SHP77 treated with DMSO at 0.1 percent for 48 hours (cell line): ENCODE data around the gene CD244.
"Not testable (repeated sequence)": the region's sequence is repeated elsewhere in the genome, so short reads cannot be mapped to it uniquely, and the experiment has no call there.

Experiments
- DNase-seq: peaks from one replicate; lab custom pipeline; 2025; lab: John Stamatoyannopoulos, UW

Gene CD244, protein sequence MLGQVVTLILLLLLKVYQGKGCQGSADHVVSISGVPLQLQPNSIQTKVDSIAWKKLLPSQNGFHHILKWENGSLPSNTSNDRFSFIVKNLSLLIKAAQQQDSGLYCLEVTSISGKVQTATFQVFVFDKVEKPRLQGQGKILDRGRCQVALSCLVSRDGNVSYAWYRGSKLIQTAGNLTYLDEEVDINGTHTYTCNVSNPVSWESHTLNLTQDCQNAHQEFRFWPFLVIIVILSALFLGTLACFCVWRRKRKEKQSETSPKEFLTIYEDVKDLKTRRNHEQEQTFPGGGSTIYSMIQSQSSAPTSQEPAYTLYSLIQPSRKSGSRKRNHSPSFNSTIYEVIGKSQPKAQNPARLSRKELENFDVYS

DNA sequence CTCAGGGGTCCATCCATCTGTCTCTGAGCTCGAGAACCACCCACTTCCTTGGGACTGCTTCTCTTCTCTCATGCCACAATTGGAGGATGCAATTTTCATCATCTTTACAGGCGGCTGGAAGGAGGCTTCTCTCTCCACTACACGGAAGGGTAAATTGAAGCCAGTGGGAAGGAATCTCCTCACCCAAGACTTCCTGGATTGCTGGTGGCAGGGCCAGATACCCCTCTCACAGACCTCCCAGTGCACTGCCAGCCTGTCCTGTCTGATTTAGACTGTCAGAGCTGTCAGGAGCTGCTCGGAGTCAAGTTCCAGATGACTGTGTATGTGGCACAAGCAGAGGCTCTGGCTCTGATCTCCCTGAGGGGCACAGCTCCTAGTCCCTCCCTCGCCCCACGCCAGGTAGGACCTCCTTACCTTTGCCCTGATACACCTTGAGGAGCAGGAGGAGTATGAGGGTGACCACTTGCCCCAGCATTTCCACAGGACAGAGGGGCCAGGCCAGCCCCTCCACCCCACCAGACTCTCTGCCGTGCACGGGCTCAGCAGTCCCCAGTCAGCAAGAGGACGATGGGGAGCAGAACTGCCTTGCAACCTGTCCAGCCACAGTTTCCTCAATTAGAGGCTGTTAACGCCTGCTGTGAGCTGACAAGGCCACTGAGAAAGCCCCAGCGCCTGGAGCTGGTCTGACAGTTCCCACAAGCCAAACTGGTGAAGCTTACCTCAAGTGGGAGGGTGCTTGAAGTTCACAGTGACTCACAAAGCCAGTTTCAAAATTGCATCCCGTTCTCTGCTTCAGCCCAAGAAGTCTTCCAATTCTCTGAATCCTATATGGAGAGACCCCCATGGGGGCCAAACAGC is at the start of gene CD244:
TSS of gene CD244 (minus strand) at position 685 of the 858 bp plus-strand sequence. CDS start at position 475, 210 bp downstream.
- DNase-seq = no peak

DNA sequence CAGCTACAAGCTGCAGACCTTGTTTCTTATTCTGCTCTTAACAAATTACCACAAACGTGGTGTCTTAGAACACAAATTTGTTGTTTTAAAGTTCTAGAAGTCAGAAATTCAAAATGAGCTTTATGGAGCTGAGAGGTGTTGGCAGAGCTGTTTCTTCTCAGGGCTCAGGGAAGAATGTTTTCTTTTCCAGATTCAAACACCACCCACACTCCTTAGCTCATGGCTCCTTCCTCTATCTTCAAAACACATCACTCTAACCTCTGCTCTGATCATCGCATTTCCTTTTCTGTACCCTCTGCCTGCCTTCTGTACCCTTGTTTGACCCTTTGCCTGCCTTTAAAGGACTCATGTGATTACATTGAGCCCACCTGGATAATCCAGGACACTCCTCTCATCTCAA is 49.2 kb upstream of the CD244 start:
- DNase-seq = no peak

DNA sequence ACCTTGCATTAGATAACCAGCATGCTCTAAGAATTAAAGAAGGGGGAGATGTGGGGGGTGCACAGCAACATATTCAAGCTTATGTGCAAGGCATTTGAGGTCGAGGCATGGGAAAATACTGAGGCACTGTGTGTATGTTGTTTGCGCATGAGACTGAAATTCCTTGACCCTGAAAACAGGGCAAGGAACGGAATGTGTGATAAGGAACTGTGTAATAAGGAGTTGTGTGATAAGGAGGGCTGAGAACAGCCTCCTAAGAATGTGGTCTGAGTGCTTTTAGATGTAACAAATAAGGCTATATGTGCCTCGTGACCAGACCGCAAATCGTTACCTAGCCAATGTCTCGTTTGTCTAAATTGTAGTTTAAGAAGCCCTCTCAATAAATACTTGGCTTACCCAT is 48.8 kb upstream of the CD244 start:
- DNase-seq = no peak

DNA sequence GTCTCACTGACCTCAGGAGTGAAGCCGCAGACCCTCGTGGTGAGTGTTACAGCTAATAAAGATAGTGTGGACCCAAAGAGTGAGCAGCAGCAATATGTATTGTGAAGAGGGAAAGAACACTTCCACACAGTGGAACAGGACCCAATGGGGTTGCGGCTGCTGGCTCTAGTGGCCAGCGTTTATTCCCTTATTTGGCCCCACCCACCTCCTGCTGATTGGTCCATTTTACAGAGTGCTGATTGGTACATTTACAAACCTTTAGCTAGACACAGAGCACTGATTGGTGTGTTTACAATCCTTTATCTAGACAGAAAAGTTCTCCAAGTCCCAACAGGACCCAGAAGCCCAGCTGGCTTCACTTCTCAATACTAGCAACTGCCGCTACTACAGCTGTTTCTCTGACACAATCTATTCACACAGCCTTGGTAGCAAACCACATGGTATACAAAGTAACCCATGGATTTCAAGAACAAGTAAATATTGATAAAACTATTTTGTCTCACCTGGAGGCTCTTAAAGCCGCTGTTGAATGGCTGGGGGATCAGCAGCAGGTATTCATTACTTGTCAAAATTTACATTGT is 47.6 kb upstream of the CD244 start:
- no peak for DNase-seq

DNA sequence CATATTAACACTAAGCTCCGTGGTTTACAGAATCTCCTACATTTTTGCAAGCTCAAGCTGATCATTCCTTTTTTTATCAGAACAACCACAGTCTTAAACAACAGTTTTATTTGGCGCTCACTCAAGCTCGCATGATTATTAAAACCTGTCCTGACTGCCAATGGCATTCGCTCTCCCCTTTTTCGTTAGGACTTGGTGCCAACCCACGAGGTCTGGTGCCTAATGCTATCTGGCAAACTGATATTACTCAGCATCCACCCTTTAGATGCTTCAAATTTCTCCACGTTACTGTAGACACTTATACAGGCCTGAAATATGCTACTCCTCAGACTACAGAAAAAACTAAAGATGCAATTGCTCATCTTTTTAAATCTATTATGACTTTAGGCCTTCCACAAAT is 45.3 kb upstream of the CD244 start:
- DNase-seq = no peak

DNA sequence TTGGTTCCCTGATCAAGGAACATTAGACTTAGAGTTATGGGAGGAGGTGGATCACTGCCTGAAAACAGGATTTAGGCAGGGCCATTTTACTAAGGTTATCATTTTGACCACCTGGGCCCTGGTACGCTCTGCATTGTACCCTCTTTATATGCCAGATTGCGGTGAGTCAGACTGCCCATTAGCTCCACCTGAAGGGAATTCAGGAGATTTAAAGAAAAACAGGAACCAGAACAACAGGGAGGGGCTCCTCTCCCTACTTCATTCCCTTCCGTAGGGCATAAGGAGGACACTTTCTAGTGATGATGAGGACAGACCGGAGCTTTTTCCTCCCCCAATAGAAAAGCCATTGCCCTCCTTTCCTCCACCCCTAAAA is 42.9 kb upstream of the CD244 start:
- DNase-seq = no peak

DNA sequence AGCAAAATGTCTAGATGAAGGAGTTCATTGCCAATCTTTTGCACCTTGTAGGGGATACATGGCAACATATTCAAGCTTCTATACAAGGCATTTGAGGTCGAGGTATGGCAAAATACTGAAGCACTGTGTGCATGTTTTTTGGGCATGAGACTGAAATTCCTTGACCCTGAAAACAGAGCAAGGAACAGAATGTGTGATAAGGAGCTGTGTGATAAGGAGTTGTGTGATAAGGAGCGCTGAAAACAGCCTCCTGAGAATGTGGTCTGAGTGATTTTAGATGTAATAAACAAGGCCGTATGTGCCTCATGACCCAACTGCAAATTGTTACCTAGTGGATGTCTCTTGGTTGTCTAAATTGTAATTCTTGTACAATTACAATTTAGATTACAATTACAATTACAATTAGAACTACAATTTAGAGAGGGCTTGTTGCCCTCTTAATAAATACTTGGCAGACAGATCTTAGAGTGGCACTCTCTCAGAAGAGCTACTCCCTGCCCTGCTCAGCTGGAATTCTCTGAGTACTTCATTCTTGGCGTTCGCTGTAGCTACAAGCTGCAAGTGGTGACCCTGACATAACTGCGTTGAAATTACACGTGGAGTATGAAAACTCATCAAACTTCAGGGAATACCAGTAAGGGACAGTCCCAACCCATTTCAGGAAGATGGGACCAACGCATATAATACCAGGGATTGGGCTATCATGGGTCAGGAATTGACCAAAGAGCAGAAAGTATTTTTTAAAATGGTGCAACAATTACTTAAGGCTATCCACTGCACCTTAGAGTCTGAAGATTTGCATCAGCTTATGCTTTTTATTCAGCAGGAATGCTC is 42.3 kb upstream of the CD244 start:
- no peak for DNase-seq

DNA sequence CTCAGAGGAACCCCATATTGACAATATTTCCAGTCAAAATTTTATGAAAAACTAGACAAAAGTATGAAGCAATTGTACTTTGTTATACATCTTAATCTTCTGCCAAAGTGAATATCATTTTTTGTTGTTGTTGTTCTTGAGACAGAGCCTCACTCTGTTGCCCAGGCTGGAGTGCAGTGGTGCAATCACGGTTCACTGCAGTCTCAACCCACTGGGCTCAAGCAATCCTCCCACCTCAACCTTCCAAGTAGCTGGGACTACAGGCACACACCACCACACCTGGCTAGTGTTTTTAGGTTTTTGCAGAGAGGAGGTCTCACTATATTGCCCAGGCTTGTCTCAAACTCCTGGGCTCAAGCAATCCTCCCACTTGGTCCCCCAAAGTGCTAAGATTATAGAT is 39.6 kb upstream of the CD244 start:
- not testable (repeated sequence) for DNase-seq

DNA sequence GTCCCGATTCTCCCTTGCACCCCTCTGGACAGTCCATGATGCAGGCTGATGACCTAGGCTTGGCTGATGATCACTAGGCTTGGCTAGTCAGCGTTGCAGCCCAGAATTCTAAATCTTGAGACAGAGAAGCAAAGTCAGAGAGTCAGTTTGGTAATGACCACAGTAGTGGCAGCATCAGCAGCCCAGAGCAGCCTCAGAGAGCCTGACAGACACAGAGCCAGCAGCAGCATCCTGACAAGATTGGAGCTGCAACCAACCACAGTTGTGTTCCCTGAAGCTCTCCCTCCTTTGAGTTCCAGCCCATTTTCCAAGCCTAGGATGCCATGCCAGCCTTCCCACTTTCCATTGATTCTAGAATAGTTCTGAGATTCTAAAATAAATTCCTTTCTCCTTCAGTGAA is 39.1 kb upstream of the CD244 start:
- no peak for DNase-seq

DNA sequence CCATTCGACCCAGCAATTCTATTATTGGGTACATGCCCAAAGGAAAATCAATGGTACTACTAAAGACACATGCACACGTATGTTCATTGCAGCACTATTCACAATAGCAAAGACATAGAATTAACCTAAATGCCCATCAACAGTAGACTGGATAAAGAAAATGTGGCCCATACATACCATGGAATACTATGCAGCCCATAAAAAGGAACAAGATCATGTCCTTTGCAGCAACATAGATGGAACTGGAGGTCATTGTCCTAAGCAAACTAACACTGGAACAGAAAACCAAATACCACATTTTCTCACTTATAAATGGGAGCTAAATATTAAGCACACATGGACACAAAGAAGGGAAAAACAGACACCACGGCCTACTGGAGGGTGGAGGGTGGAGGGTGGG is 38.0 kb upstream of the CD244 start:
- not testable (repeated sequence) for DNase-seq

DNA sequence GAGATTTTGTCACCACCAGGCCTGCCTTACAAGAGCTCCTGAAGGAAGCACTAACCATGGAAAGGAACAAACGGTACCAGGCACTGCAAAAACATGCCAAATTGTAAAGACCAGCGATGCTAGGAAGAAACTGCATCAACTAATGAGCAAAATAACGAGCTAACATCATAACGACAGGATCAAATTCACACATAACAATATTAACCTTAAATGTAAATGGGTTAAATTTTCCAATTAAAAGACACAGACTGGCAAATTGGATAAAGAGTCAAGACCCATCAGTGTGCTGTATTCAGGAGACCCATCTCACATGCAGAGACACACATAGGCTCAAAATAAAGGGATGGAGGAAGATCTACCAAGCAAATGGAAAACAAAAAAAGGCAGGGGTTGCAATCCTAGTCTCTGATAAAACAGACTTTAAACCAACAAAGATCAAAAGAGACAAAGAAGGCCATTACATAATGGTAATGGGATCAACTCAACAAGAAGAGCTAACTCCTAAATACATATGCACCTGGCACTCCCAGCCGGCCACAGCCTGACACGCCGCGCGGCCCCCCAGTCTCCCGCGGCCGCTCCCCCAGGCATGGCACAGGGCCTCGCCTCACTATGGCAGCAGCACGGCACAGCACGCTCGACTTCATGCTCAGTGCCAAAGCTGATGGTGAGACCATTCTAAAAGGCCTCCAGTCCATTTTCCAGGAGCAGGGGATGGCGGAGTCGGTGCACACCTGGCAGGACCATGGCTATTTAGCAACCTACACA is 31.9 kb upstream of the CD244 start:
- not testable (repeated sequence) for DNase-seq

DNA sequence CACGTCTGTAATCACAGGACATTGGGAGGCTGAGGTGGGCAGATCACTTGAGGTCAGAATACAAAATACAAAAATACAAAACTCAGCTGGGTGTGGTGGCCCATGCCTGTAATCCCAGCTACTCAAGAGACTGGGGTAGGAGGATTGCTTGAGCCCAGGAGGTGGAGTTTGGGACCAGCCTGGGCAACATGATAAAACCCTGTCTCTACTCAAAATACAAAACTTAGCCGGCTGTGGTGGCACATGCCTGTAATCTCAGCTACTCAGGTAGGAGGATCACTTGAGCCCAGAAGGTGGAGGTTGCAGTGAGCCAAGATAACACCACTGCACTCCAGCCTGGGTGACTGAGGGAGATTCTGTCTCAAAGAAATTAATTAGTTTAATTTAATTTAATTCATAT is 28.8 kb upstream of the CD244 start:
- DNase-seq = no peak

DNA sequence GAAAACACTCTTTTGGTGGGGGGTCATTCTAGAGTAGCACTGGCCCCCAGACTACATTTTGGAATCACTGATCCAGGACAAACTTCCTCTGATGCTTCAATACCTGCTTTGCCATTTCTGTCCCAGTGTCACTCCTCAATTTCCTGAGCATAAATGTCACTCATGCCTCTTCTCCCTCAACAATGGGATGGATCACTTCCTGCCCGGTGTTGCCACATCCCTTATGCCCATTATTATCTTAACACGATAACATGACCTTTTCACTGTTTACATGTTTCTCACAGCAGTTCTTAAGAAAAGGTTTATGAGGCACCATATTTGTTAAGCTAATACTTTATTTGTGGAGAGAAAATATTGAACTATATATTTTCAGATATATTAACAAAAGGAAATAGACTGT is 26.2 kb upstream of the CD244 start:
- DNase-seq = peak; percentile 33

DNA sequence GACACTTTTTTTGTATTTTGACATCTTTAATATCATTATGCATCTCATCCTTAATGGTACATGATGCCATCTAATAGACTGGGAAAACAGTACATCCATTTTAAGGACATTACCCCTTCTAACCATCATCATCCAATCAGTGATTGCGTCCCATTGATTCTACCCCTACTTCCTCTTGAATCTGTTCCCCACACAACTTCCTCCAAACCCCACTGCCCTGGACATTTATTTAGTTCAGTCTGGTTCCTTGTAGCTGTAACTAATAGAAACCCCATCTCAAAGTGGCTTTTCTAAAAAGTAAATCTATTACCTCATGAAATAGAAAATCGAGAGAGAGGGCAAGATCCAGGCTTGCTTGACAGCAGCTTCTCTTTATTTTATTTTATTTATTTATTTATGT is 24.4 kb upstream of the CD244 start:
- DNase-seq = no peak

DNA sequence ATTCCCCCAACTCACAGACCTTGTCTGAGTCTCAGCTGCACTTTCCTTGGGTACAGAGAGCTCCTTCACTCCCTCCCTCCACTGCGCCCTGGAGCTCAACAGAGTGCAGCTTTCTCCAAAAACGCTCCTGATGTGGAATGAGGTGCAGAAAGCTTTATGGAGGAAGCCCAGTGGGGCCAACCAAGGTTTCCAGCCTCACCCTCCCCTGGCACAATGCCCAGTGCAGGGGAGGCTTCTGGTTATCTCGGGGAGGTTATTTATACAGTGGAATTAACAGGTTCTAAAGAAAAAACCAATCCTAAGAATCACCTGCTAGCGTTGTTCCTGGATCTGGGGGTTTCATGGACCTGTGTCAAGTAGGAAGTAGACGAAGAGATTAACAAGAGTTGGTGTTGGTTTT is 22.4 kb upstream of the CD244 start, which contains the start of gene ITLN1:
TSS of gene ITLN1 (minus strand) at position 139 of the 400 bp plus-strand sequence. CDS start 303 bp downstream, outside the sequence.
- no peak for DNase-seq

DNA sequence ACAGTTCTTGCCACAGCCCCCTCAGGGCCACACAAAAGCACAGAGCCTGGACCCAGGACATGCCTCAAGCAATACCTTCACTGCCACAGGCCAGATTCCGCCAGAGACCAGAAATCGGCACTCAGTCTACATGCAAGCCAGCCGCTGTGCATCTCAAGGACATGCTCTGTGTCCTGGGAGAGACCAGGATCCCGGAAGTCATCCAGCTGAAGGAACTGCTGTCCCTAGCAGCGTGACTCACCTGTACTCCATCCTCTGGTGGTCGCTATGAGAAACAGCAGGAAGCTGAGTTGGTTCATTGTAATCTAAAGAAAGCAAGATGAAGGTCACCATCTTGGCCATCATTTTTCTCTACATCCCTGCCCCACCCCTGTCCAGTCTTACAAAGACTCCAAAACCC is 21.9 kb upstream of the CD244 start:
- no peak for DNase-seq

DNA sequence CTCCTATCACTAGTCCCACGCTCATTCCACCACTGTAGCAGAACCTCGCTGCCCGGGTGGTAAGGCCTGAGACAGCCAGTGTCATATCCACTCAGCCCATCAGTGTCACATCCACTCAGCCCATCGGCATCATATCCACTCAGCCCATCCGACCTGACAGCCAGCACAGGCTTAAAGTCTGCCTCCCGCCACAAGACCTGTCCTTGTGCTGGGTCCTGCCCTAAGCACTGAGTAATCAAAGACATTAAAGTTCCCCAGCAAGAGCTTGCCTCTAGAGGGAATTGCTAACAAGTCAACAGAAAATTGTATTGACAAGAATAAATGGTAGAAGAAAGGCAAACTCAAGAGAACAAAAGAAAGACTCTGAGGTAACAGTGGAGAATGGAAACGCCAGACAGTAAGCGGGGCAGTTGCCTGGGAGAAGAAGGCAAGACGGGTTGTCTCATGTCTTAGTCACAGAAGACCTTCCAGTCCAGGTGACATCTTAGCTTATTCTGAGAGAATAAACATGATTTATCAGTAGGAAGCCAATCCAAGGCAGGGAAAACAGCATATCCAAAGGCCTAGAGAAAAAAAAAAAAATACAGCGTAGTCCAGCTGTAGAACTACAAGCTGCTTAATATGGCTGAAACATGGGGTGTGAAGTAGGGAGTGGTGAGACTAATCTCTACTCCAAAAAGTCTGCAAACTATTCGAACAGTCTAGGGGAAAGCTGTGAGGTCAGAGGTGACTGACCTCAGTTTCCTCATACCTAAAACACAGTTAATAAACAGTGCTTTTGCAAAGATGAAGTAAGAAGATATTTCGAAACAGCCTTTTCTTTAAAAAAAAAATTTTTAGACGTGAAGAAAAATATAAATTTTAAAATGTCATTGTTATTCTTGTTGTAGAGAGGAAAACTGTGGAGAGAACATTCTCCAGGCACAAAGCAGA is 21.2 kb upstream of the CD244 start:
- DNase-seq = no peak

DNA sequence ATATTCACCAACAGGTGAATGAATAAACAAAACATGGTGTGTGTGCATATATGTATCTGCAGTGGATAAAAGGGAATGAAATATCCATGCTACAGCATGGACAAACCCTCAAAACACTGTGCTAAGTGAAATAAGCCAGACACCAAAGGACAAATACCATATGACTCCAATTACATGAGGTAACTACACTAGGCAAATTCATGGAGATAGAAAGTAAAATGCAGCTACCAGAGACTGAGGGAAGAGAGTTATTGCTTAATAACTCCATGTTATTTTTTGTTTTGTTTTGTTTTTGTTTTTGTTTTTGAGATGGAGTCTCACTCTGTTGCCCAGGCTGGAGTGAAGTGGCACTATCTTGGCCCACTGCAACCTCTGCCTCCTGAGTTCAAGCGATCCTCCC is 19.9 kb upstream of the CD244 start:
- DNase-seq = no peak

DNA sequence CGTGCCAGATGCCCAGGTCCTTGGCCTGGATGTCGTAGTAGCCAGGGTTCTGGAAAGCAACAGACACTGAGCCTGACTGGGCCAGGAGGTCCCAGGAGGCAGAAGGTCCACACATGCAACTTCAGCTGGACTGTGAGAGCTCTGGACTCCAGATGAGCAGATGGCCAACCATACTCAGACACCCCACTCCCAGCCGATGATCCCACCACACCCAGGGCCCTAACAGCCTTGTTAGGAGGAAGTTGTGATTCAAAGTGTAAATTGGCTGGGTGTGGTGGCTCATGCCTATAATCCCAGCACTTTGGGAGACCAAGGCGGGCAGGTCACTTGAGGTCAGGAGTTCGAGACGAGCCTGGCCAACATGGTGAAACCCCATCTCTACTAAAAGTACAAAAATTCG is 18.6 kb upstream of the CD244 start:
- not testable (repeated sequence) for DNase-seq

DNA sequence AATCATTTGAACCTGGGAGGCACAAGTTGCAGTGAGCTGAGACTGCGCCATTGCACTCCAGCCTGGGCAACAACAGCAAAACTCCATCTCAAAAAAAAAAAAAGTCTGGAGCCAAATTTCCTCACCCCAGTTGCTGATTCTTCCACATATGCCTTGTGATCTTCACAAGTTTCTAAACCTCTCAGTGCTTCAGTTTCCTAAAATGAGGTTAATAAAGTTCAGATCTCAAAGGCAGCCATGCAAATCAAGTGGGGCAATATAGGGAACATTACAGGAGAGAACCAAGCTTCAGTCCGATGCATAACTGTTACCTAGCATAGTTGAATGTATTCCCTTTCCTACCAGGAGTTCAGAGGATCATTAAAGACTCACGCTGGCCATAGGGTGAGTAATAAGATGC is 17.5 kb upstream of the CD244 start:
- DNase-seq = no peak
